ENCODE measurements around the gene FNDC3B. TPM values are rescaled to one million over a fixed set of nuclear protein-coding genes. Genes with fewer than 3 reads are reported as not detected.

FNDC3B gene
- total and polyA plus RNA-seq, 2 of the 8 experiments (the other 6 are each of a cell fraction or from before 2014, with no cell fraction given), result 14.1 to 44.4 TPM

DNA sequence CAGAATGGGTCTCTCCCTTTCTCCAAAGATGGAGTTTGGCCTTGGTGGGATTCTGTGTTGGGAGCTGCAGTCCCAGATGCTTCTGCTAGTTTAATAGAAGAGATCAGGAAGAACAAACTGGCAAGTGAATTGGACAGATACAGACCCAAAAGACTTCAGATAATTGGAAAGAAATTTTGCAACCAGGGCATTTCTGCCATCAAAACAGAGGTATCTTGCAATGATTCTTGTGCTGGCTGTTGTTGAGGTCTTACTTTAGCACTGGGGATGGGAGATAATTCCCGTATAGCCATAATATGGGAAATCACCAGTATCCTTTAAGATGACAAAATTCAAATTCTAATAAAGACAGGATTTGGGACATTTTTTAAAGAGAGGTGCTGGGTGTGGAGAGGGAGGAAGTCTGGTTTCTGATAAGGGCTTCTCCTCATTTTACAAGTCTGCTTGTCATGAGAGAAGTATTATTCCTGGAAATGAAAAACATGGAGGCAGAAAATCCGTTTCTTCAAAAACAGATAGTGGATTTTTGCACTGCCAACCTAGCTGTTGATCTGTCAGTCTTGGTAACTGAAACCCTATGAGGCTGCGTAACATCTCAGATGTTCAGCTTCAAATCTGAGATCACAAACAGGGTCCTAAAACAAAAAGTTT is 40.1 kb downstream of the FNDC3B start:
- Histone ChIP-seq H3K4me1 (replicated peaks in 1 of 4; ENCODE audit: control insufficient read depth in 3 of 4, insufficient read depth in 4 of 4, low read length in 3 of 4) (peaks cover 0 to 7% (median 1%) of the 10 kb centered on the region in 4 experiments; a peak in 1 of 7 replicates), H2BK15ac (ENCODE audit: low read length) (no peak overlapping the region), H4K20me1 (replicated peaks in 1 of 2; ENCODE audit: control insufficient read depth in 1 of 2, insufficient read depth in 2 of 2, low read length in 2 of 2) (no peaks in the 10 kb centered on the region), H2BK20ac (ENCODE audit: low read length) (no peak overlapping the region), H3K4ac (replicated peaks; ENCODE audit: insufficient read length, low read depth, low read length) (no peak overlapping the region), H4K5ac (ENCODE audit: insufficient read length, low read depth, low read length) (no peak overlapping the region), H2BK12ac (ENCODE audit: low read depth, low read length) (no peak overlapping the region), H2BK5ac (ENCODE audit: low read depth, low read length) (no peak overlapping the region), H3K9me3 (ENCODE audit: insufficient read depth in 2 of 2, low read depth in 1 of 2, low read length in 1 of 2) (peaks cover 4 to 7% of the 10 kb centered on the region in 2 experiments; a peak in 3 of 4 replicates), H3K79me1 (ENCODE audit: low read depth, low read length) (peaks cover 7% of the 10 kb centered on the region), H3K9ac (replicated peaks in 1 of 4; ENCODE audit: extremely low read depth in 1 of 4, low read depth in 3 of 4, low read length in 3 of 4) (no peak overlapping the region), H3K18ac (ENCODE audit: extremely low read depth, low read length) (no peak overlapping the region), H3K56ac (replicated peaks; ENCODE audit: insufficient read length, low read depth, low read length) (no peak overlapping the region), H3K27me3 (replicated peaks in 1 of 4; ENCODE audit: control insufficient read depth in 3 of 4, extremely low read depth in 1 of 4, insufficient read depth in 3 of 4, low read length in 3 of 4) (no peaks in the 10 kb centered on the region), H2AK5ac (ENCODE audit: low read depth, low read length) (no peak overlapping the region), H3K4me2 (ENCODE audit: insufficient read depth in 1 of 2, low read depth in 2 of 2, low read length in 2 of 2) (no peak overlapping the region), H3K23ac (ENCODE audit: insufficient read length) (no peak overlapping the region), H2AFZ (ENCODE audit: low read length) (no peak overlapping the region), H3K36me3 (ENCODE audit: control insufficient read depth in 2 of 4, insufficient read depth in 4 of 4, low read length in 3 of 4) (peaks cover 0 to 11% (median 2%) of the 10 kb centered on the region in 4 experiments; a peak in 4 of 8 replicates), H3K23me2 (ENCODE audit: low read depth, low read length) (no peaks in the 10 kb centered on the region), H3K14ac (ENCODE audit: insufficient read length) (no peak overlapping the region), H3K4me3 (ENCODE audit: extremely low read depth in 1 of 4, insufficient read depth in 2 of 4, low read depth in 3 of 4, low read length in 4 of 4) (no peak overlapping the region), H2BK120ac (replicated peaks; ENCODE audit: low read depth, low read length) (no peak overlapping the region), H4K8ac (ENCODE audit: extremely low read depth, insufficient read depth, low read length) (no peak overlapping the region), H4K91ac (replicated peaks; ENCODE audit: insufficient read length, low read length) (no peak overlapping the region), H3K79me2 (ENCODE audit: control insufficient read depth in 1 of 2, insufficient read depth in 2 of 2, low read length in 2 of 2) (peaks cover 0 to 95% of the 10 kb centered on the region in 2 experiments; a peak in 3 of 4 replicates), H3K27ac (ENCODE audit: low read depth, low read length) (no peak overlapping the region)
- FAIRE-seq (no peak), DNase-seq (ENCODE audit: low read depth in 1 of 2, low spot score in 2 of 2) (no peak)
- POLR2A ChIA-PET (ENCODE audit: partially characterized antibody), result interaction anchor here (0.6 to 1.7 kb wide), 3 partner anchors 13 to 29 kb away, joined by 3 to 4 read pairs (median 4); no protein-coding TSS in a partner anchor
- WGBS, 2 experiments (ENCODE audit: extremely low coverage in 1 of 2, insufficient coverage in 1 of 2, insufficient read length in 1 of 2, insufficient replicate concordance in 2 of 2, low coverage in 1 of 2, low lambda C conversion rate in 2 of 2, missing lambda C conversion rate in 1 of 2), result 96% methylated on average over 3 of the region's 3 CpGs; no CpG with 5 or more reads in 1 of the 2 experiments
- TF ChIP-seq SP4 (IDR thresholded peaks at IDR 0.05; ENCODE audit: low read length), result no peak
- TF ChIP-seq, protein P1, sequence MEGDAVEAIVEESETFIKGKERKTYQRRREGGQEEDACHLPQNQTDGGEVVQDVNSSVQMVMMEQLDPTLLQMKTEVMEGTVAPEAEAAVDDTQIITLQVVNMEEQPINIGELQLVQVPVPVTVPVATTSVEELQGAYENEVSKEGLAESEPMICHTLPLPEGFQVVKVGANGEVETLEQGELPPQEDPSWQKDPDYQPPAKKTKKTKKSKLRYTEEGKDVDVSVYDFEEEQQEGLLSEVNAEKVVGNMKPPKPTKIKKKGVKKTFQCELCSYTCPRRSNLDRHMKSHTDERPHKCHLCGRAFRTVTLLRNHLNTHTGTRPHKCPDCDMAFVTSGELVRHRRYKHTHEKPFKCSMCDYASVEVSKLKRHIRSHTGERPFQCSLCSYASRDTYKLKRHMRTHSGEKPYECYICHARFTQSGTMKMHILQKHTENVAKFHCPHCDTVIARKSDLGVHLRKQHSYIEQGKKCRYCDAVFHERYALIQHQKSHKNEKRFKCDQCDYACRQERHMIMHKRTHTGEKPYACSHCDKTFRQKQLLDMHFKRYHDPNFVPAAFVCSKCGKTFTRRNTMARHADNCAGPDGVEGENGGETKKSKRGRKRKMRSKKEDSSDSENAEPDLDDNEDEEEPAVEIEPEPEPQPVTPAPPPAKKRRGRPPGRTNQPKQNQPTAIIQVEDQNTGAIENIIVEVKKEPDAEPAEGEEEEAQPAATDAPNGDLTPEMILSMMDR (IDR thresholded peaks at IDR 0.05; ENCODE audit: control extremely low read depth in 1 of 3, insufficient read depth in 1 of 3, low read depth in 1 of 3, low read length in 3 of 3), result no peak
- CTCF ChIA-PET (ENCODE audit: partially characterized antibody), result interaction anchor here (0.7 to 1.1 kb wide), 3 partner anchors 13 to 198 kb away, joined by 3 to 5 read pairs (median 3); no protein-coding TSS in a partner anchor
